ENCODE data around the gene CDH4.

The CDH4 gene

DNA sequence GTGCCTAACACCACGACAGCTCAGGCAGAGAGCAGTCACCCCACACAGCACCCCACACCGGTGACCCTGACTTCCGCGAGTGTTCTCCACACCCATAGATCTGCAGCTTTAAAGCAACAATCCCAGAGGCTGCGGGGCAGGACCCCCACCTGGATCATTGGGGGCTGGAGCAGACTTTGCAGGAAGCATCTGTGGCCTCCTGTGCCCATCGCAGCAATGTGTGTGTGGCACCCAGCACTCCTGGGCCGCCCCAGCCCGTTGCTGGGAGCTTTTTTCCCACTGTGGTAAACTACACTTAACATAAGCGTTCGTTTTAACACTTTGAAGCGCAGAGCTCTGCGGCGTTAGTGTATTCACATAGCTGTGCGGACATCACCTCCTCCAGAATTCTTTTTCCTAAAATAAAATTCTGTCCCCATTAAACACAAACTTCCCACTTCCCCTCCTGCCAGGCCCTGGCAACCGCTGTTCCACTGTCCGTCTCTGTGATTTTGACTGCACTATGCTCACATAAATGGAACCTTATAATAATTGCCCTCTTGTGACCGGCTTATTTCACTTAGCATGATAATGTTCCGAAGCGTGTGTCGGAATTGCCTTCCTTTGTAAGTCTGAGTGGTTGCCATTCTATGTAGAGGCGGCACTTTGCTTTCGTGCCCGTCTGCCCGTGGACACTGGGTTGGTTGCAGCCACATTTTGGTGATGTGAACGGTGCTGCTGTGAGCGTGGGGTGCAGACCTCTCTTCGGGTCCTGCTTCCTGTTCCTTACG lies 382.5 kb downstream of the CDH4 start:
- DNase-seq (ENCODE audit: insufficient read length, low spot score) (no peak), FAIRE-seq (no peak)

DNA sequence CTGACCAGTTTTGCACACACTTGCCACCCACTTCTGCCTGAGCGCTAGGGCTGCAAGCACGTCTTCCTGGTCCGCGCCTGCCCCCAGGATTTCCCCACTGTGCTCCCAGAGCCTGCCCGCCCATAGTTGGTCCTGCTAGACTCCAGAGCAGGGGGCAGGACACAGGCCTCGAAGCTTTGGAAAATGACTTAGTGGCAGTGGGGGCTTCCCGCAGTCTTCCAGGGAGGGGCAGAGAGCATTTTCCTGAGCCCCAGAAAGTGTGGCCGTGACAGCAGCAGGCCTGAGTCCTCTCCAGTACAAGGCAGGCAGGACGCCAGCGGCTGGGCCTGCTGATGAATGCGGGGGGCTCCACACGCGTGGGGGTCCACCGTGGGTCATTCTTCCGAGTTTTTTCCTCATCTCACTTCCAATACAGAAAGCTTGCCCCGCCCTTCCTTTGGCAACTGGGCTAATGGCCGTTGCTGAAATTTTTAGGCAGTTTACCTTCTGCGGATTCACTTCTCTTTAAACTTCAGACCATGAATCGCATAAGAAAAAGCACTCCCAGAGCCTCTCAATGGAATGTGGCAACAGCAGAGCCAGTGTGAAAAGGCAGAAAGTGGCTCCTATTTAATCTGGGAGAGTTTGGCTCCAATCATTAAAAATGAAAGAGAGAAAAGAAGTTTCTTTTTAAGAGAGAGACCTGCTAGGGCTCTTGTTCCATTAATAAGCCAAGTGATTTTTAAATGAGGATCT lies 383.8 kb downstream of the CDH4 start:
- FAIRE-seq: no peak
- no peak for DNase-seq (ENCODE audit: insufficient read length, low spot score)

DNA sequence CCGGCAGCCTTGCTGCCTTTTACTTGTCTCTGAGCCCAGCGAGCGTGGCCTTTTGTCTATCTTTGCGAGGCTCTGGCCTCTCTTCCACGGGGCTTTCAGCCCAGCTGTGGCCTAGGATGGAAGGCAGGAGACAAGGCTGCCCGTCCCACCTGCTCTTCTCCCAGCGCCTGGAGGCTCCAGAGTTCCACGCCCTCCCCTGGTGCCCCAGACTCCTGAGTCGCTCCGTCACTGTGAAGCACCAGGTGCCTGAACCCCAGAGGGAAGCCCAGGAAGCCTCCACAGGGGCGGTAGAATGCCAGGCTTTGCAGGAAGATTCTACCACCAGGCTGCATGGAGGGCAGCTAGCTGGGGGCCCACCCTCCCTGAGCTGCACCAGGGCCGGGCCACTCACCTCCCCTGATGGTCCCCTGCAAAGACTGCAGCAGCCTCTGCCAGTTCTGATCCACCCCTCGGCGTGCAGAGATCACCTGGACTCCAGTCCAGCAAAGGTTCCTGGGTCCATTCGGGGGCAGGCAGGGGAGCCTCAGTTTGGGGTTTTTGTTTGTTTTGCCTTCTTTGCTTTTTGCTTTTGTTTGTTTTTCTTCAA lies 384.6 kb downstream of the CDH4 start:
- FAIRE-seq: no peak
- DNase-seq (ENCODE audit: insufficient read length, low spot score): no peak

DNA sequence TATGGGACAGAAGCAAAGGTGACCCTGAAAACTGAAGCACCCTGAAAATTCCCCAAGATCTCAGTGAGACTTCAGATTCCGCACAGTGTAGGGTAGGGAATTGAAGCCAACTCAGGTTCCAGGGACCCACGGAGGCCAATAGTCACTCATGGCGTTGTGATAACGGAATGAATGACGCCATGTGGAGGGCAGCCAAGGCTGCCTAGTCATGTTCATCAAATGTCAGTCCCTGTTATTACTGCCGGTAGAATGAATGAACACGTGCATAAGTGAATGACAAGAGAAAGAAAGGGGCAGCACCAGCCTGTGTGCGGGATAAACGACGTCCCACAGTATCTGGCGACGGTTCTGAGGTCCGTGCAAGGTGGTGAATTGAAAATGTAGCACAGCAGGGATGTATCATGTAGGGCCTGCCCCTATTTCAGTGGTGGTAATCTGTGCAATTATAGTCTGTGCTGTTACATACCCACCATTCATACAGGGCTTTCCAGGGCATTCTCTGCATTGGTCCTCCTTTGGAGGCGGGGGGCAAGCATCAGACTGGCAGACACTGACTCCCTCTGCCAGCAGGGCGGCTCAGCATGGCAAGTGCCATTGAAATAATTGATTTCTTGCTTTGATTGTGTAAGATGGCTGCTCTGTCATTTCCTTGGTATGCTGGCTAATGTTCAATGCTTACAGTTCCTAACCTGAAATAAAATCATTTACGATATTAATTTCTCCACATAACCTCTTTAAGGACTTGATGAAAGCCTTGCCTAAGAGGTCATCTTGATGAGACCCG lies 386.9 kb downstream of the CDH4 start:
- DNase-seq (ENCODE audit: insufficient read length, low spot score): no peak
- FAIRE-seq: no peak

DNA sequence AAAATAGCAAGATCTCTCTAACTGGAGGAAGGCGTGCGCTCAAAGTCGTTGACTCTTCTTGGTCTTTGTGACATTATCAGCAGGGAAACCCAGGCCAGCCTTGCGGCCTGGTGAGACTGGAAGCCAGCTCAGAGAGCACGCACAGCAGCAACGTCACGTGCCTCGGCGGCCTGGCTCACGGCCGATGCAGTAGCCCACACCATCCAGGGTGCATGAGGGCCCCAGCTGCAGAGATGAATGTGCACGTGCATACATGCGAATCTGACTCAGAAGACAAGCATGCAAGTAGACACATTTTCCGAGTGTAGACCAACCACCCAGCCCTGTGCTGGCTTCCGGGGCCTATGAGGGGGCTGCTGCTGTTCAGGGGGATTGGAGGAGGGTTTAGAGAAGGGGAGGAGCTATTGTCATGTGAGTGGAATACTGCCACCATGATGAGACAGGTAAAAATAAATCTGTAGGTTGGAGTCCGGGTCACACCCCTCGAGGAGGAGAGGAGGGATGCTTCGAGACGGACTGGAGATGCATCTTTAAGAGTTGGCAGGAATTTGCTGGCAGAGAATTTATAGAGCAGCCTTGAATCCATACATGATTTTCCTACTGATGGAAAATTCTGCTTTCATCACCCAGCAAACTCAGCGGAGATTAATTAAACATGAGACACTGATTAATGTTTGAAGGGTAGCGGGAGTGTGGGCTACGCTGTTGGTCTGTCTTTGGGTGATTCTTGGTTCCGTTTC lies 388.2 kb downstream of the CDH4 start:
- DNase-seq (ENCODE audit: insufficient read length, low spot score) (no peak), FAIRE-seq (no peak)

DNA sequence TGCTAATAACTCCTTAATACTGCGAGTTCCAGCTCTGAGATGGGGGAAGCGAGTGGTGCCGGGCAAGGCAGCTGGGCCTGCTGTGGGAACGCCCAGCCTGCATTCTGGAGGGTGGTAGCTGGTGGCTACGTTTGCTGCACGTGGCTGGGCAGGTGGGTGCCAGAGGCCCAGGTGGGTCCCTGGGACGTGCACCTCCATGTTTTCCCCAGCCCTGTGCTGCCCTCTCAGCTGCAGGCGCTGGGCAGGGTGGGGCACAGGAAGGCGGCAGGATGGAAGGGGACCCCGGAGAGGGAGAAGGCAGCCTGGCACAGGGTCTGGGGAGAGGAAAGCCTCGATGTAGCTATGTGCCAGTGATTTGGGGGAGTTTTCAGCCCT lies 388.8 kb downstream of the CDH4 start:
- FAIRE-seq: no peak
- no peak for DNase-seq (ENCODE audit: insufficient read length, low spot score)

DNA sequence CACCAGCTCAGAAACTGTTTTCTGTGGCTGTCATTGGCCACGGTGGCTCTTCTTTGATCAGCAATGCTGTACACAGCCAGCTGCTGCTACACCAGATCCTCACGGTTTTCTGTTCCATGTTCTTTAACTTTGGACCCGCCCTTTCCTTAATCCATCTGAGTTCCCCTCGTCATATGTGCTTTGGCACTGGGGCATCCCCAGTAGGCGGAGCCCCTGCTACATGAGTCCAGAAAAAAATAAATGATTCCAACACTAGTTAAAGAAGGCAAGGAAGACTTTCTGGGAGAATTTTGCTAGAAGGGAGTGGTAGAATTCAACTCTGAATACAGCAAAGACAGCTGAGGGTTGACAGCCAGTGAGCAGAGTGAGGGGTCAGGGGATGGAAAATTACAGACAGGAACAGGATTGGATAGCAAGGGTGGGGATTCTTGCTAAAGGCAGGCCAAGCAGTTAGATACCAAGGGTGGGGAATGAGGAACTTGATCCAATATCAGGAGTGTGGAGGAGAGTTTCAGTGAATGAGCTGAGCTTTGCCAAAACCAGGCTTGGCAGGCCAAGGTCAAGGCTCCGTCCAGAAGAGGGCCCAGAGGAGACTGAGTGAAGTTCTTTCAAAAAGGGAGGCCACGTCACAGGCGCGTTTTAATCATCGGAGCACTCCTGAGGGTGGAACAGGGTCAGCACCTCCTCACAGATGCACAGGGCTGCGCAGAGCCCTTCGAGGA lies 391.8 kb downstream of the CDH4 start:
- FAIRE-seq (no peak), DNase-seq (ENCODE audit: insufficient read length, low spot score) (no peak)

DNA sequence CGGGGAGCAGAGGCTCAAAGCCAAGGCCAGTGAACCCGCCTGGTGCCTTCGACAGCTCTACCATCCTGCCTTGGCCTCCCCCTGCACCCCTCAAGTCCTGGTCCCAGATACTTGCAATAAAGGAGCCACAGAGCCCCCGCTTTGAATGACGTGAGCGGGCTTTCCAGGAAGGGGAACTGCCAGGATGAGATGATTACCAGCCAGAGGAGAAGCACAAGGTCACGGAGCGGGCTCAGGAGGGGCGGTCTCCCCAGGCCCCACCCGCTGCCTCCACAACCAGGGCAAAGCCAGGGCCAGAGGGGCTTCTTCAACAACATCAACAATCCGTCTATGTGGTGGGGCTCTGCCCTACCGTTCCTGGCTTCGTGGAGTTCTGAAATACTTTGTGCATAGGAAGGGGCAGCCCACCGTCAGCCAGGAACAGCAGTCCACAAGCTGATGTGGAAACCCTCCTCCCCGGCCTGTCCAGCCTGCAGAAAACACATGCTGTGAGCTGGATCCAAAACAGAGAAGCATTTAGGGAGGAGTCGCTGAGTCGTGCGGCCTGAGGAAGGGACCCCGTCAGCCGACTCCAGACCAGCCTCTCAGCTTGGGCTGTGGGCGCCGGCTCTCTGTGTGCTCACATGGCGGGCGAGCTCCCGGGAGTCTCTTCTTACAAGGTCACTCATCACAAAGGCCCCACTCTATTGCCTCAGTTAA lies 392.5 kb downstream of the CDH4 start:
- DNase-seq (ENCODE audit: insufficient read length, low spot score) (no peak), FAIRE-seq (no peak)

DNA sequence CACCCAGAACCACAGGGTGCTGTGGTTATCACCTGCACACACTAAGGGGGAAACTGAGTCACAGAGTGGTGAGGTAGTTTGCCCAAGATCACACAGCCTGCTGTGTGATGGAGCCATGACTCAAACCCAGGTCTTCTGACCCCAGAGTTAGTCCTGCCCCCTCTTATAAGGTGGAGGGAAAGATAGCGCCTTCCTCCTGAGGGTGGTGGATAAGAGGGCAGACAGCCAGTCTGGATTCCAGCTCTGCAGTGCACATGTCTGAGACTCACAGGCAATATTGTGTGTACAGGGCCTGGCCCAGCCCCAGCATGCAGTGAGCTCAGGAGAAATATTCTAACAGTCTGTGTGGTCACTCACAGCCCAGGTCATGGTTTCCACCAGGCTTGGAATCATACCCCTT lies 393.7 kb downstream of the CDH4 start:
- DNase-seq (ENCODE audit: insufficient read length, low spot score): no peak
- no peak for FAIRE-seq

DNA sequence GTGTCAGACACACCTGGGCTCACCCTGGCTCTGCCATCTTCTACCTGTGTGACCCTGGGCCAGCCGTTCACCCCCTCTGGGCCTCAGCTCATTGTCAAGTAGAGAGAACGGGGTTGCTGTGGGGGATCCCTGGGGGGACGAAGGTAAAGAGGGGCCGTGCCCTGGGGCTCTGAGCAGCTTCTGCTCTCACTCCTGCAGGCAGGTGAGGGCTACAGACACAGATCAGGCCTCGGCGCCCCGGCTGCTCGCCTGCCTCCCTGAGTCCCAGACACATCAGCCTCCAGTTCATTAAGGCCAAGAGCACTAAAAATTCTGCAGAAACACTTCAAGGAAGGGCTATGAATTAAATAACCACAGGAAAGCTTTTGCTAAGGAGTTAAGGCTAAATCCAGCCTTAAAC lies 394.4 kb downstream of the CDH4 start:
- FAIRE-seq (no peak), DNase-seq (ENCODE audit: insufficient read length, low spot score) (no peak)

DNA sequence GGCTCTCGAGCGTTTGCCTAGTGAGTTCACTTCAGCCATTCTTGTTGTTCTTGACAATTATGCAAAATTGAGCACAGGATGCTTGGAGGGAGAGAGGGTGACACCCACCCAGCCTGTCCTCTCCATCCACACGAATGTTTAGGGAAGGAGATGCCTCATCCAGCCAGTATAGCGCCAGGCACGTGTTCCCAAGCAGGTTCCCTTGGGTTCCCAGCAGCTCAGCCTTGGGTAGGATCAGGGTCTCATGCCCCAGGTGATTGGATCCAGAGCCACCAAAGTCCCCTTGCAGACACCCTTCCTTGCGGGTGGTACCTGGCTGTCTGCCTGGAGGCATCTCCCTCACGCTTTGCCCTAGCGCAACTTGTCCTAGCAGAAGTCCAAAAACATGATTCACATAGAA lies 394.9 kb downstream of the CDH4 start:
- DNase-seq (ENCODE audit: insufficient read length, low spot score) (no peak), FAIRE-seq (no peak)

DNA sequence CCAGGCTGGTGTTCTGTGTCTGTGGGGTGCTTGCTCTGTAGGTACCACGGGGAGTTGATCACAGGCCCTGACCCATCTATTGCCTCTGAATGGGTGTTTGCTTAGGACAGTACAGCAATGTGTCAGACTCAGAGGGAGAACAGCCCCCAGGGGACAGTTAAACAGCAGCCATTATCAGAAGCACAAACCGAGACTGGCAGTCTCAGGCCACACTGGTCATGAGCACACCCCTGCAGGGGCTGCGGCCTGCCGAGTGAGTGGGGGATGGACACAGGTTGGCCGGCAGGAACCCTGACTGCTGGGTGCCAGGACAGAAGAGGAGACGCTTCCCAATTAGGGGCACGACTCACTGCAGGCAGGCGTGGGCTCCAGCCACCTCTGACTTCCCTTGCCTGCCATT lies 395.6 kb downstream of the CDH4 start:
- FAIRE-seq (no peak), DNase-seq (ENCODE audit: insufficient read length, low spot score) (no peak)

DNA sequence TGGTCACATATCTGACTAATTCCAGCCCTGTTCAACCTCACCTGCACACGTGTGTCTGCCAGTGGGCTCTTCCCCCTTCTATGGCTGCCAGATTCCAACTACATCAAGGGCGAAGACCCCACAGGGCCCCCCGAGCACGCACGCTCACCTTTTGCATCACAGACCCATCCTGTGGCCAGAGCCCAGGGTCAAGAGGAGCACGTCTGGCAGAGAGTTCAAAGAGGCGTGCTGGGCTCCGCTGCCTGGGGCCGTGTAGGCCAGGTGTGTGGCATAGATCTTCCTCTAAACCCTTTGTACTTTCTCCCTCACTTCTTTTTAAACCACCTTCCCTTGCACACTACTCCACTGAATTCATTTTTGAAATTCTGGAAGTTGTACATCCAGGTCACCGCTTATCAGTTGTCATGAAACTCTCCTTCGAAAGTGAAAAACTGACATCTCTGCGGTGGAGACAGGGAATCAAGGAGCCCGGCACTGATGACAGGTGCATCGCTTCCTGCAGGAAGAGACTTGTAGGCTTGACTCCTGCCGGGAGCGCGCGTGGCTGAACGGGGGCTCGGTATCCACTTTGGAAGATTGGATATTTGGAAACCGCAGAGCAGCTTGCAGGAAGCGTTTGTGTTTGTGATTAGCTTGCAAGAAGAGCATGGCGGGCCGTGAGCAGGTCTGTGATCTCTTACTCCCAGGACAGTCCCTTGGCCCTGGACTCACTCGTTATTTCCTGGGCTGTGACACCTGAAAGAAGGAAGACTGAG lies 397.2 kb downstream of the CDH4 start:
- DNase-seq (ENCODE audit: insufficient read length, low spot score) (no peak), FAIRE-seq (no peak)

DNA sequence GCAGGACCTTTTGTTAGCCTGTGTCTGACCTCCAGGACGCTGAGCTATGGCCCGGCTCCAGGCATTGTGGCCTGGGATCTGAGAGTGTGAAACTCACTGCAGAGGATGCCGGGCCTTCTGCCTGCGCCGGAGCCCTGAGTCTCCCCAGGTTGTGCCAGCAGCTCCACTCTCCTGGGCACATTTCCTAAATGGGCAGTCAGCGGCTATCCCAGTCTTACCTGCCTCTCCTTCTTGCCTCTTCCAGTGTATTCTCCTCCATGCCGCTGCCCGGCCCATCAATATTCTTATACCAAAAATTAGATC lies 397.8 kb downstream of the CDH4 start:
- DNase-seq (ENCODE audit: insufficient read length, low spot score): no peak
- FAIRE-seq: no peak

DNA sequence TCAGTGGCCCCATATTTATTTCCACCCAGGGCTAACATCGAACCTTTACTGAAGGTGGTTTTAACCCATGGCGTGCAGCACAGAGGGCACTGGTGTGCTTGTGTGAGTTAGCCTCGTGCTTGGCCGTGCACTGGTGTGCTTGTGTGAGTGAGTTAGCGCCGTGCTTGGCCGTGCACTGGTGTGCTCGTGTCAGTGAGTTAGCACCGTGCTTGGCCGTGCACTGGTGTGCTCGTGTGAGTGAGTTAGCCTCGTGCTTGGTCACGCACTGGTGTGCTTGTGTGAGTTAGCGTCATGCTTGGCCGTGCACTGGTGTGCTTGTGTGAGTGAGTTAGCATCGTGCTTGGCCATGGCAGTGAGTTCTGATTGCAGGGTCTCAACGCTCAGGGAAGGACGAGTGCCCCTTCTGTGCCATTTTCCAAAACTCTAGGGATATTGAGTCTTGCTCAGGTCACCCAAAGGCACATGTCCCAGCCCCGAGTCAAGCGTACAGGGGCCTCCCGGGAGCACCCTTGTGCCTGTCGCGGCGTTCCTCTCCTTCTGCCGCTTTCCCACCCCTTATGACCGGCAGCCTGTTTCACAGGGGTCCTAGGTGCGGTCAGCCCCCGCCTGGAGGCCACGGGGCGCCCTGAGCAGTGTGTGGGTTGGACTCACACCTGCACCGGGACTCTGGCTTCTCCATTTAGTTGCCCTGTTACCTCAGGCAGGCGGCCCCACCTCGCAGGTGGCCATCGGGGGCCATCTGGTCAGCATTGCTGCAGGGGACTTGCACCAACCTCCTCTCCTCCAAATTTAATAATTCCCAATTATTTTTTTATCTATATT lies 399.1 kb downstream of the CDH4 start:
- FAIRE-seq: no peak
- no peak for DNase-seq (ENCODE audit: insufficient read length, low spot score)

DNA sequence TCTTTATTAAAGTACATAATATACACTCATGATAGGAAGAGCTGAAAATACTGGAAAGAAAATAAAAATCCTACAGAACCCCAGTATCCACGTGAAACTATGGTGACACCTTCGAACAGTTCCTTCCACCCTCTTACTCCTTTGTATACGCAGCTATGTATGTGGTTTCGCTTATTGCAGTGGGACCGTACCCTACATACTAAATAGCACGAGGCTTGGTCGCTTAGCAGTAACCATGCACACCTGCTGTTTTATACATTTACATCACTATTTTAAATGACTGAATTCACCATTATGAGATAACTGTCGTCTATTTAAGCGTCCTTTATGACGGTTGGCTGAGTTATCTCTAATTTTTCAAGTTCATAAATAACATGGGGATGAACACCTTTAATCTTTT lies 400.1 kb downstream of the CDH4 start:
- DNase-seq (ENCODE audit: insufficient read length, low spot score) (no peak), FAIRE-seq (no peak)

DNA sequence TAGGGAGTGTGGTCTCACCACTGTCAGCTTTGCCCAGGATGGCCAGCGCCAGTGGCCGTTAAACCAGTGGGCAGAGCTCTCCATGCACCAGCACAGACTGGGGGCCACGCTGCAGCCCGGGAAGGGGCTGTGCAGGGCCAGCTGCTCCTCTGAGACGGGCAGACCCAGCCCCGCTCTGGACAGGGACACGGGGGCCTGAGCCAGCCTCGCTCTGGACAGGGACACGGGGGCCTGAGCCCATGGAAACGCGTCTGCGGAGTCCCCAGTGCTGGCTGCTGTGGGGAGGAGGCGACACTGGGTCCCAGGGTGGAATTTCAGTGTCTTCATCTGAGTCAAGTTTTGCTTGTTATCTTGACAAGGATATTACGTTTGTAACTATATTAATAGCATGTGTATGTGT lies 402.7 kb downstream of the CDH4 start:
- no peak for DNase-seq (ENCODE audit: insufficient read length, low spot score)
- FAIRE-seq: no peak

DNA sequence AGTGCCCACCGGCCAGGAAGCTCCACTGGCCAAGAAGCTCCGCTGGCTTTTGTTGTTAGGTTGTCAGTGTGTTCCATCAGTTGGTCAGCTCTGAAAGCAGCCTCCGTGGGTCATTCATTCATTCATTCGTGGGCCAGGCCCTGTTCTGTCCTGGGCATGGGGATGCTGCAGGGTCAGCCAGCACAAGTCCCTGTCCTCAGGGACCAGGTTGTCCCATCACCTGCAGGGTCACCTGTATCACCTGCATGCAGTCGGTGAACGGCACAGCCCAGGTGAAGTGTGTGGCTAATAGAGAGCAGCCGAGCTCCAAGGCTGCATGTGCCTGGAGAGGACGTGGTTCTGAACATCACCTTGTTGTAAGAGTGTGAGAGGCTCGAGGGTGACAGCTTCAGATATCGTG lies 403.5 kb downstream of the CDH4 start:
- FAIRE-seq (no peak), DNase-seq (ENCODE audit: insufficient read length, low spot score) (no peak)

Data from GM19239 (cell line).